Activated naive CD4-positive, alpha-beta T cell treated with Interleukin-2 at 50 U/mL for 16 hours (primary cell): ENCODE results near the gene SMAGP.
"Not testable (repeated sequence)": the region's sequence is repeated elsewhere in the genome, so short reads cannot be mapped to it uniquely, and the experiment has no call there.

Experiments used
- DNase-seq: peaks from one replicate; pipeline ENCODE4 v3.0.0-alpha.2; 2020

The SMAGP gene

GRCh38 chr12:51270067-51270950 lies at the start of gene SMAGP:
TSS of gene SMAGP (minus strand) at chr12:51270415. CDS start at chr12:51269278, 1,137 bp downstream.
- DNase-seq: peak; percentile 45

DNA sequence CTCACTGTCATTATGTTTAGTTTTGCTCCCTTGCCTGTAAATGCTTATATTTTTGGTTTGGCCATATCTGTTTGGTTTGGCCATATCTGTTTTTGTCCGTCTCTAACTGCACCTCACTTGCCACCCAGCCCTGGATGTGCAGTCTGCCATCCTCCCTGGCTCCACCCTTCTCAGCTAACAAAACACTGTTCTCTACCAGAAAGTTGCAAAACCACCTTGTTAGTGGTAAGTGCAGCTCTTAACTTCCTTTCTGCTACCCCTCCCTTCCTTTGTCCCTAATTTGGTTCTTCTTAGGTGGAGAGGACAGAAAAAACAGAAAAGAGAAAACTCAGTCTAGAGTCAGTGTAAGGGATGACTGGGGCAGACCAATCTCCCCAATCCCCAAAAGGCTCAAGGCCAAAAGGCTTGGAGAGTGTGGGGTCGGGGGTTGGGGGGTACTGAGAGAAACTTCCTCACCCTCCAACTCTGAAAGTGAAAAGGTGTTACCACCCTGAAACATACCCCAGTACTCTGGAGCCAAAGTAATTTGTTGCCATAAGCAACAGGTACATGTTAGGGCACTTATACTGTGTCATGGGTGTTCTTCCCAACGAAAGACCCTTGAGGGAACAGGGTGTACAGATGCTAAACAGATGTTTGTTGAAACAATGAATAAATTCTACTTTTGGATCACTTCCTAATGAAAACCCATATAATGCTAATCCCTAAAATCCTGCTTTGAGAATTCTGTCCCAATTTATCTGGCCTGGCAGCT lies 48.8 kb upstream of the SMAGP start:
- peak; percentile 19 for DNase-seq

DNA sequence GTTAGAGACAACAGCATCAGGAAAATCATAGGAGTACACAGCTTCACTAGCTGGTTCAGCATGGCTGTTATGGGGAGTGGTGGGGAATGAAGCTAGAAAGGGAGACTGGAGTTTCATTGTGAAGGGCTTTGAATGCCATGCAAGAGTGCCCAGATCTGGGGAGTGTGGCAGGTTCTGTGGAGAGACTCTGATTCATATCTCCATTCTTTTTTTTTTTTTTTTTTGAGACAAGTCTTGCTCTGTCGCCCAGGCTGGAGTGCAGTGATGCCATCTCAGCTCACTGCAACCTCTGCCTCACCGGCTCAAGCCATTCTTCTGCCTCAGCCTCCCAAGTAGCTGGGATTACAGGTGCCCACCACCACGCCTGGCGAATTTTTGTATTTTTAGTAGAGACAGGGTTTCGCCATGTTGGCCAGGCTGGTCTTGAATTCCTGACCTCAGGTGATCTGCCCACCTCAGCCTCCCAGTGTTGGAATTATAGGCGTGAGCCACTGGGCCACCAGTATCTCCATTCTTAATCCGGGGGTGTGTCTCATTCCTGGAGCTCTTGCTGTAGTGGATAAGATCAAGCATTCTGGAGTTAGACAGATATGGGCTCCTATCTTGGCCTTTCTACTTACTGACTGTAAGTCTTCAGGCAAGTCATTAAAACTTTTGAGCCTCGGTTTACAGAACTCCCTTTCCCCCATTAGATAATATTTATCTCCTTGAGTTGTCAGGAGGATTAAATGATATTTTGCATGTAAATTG lies 48.0 kb upstream of the SMAGP start:
- DNase-seq: not testable (repeated sequence)

- DNase-seq: no peak
Measured at GRCh38 chr12:51311389-51311788, 41.2 kb upstream of the SMAGP start.

GRCh38 chr12:51307655-51308593 lies 37.7 kb upstream of the SMAGP start:
- no peak for DNase-seq

GRCh38 chr12:51306507-51306906 lies 36.3 kb upstream of the SMAGP start:
- no peak for DNase-seq

GRCh38 chr12:51300768-51301167 lies 30.6 kb upstream of the SMAGP start:
- DNase-seq: not testable (repeated sequence)

GRCh38 chr12:51295651-51296050 lies 25.4 kb upstream of the SMAGP start:
- no peak for DNase-seq

DNA sequence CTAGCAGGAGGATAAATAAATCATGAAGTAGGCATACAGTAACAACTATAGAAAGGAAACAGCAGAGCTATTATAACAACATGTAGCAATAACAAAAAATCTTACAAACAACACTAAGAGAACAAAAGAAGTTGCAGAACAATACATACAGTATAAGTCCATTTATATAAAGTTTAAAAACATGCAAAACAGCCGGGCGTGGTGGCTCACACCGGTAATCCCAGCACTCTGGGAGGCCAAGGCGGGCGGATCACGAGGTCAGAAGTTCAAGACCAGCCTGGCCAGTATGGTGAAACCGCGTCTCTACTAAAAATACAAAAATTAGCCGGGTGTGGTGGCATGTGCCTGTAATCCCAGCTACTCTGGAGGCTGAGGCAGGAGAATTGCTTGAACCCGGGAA lies 23.9 kb upstream of the SMAGP start:
- DNase-seq: not testable (repeated sequence)

DNA sequence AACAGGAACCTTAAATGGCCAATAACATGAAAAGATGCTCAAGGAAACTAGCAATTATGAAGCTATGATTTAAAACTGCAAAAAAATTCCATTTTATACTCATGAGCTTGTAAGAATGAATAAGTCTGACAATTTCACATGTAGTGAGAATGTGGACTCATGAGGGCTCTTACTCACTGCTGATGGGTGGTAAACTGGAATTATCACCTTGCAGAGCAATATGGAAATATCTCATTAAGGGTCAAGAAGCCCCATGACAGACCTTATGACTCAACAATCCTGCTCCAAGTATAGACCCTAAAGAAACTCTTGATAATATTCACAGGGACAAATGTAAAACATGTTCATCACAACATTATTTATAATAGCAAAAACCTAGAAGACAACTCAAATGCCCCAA lies 23.5 kb upstream of the SMAGP start:
- DNase-seq: no peak

DNA sequence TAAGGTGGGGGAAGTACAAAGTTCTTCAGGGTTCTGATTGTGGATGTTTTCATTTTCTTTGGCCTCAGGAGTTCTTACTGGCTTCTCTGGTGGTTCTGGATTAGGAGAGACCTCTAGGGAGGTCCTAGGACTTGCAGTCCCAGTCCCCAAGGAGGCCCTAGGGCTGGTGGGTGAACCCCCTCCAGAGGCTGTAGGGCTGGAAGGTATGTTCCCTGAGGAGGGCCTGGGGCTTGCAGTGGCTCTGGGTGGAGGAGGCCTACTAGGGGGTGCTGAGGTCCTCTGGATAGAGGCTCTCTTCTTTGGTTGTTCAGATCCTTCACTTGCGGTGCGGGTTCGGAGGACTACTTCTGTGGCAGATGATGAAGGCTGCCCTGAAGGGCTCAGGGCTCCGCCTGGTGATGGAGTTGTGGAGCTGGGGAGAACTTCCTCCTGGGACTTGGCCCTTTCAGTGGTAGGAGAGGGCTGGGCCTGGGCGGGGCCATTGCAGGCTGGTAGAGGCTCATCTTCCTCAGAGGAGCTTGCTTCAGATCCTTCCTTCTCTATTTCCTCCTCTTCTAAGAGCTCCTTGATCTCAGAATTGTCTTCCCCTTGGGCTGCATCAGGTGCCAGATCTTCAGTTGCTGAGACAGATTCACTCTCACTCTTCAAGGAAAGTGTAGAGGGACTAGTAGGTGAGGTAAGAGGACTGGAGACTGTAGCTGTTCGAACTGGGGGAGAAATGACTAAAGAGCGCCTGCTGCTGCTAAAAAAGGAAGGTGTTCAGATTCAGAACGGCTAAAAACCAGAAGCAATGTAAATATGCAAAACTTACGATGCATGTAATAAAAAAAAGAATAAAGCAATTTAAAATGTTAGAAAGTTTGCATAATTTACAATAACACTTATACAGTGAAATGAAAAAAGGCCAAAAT lies 21.6 kb upstream of the SMAGP start:
- DNase-seq: not testable (repeated sequence)

DNA sequence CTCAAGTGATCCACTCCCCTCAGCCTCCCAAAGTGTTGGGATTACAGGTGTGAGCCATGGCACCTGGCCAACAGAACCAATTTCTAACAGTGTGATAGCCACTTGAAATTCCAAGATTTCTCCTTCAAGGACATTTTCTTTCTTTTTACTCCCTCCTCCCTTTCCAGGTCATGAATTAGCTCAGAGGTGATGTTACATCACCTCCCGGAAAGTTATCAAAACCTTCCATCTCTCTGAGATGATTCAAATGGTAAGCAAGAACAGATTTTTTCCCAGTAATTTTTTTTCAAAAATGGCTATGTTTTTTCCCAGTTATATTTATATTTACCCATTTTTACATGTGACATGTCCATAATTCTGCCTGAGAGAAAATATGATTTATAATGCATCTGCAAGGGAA lies 15.6 kb upstream of the SMAGP start:
- DNase-seq: no peak

- DNase-seq: no peak
Measured at GRCh38 chr12:51281202-51281924, 11.1 kb upstream of the SMAGP start.

DNA sequence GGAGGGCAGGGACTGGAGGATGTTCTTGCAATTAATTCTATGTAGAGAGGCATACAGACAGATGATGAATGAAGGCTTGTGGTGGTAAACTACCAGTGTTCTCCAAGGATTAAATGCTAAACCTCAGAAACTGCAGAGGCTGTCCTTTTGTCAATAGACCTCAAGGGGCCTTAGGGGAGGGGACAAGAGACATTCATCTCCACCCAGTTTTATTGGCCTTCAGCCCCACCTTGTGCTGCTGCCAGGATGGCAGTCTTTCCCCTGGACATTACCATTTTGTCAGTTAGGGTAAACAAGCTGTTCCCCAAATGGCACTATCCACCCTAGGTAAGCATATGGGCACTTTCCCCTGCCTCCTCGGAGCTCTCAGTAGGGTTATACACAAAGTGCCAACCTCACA lies 4.9 kb upstream of the SMAGP start:
- no peak for DNase-seq

DNA sequence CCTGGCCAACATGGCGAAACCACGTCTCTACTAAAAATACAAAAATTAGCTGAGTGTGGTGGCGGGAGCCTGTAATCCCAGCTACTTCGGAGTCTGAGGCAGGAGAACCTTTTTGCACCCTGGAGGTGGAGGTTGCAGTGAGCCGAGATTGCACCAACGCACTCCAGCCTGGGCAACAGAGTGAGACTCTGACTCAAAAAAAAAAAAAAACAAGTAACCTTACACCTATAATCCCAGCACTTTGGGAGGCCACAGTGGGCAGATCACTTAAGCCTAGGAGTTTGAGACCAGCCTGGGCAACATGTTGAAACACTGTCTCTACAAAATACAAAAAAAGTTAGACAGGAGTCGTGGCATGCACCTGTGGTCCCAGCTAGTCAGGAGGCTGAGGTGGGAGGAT lies 2.6 kb upstream of the SMAGP start:
- DNase-seq: not testable (repeated sequence)

GRCh38 chr12:51270951-51271518 lies 820 bp upstream of the SMAGP start:
- DNase-seq: no peak

DNA sequence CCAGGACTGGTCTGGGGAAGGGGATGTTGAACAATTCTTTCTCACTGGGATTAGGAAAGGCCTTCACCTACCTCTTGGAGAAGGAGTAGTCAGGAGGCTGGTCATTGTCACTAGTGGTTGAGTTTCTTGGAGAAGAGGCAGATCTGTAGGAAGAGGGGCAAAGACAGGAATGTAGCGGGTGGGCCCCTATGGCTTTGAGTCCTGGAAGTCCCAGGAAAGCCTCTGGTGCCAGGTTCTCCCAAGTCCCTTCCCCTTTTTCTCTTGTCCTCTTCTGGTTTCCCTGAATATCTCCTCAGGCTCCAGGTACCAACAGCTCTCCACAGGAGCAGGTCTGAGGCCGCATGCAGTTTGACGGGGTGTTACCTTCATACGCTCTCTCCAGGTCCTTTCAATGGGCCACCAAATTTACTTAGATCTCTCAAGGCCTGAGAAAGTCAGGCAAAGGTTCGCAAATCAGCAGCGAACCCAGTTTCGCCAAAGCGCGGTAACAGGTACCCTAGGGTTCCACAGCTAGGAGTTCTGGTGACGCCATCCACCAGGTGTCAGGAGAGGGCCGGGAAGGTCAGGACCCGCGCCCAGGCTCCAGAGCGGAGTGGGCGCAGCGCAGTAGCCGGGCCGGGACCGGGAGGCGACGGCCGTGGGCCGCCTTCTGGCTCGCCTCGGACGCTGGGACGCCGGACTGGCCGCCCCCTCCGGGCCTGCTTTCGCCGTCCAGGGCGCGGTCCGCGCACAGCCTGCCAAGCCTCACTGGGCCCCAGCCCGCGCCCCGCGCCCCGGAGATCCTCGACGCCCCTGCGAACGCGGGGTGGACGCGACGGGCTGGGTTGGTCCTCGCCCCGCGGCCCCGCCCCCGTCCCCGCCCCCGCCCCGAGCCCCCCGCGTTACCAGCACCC lies 795 bp downstream of the SMAGP start:
- DNase-seq: peak; percentile 58

- no peak for DNase-seq
Measured at GRCh38 chr12:51265024-51265423, 5.2 kb downstream of the SMAGP start.

DNA sequence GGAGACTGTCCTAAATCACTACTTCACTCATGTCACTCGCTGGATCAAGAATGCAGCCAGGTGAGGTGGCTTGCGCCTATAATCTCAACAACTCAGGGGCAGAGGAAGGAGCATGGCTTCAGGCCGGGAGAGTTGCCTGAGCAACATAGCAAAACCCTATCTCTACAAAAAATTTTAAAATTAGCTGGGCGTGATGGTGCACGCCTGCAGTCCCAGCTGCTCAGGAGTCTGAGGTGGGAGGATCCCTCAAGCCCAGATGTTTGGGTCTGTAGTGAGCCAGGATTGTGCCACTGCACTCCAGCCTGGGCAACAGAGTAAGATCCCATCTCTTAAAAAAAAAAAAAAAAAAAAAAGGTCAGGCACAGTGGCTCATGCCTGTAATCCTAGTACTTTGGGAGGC lies 5.9 kb downstream of the SMAGP start:
- DNase-seq: no peak
